Ectodermal cell (in vitro differentiated cells): ENCODE measurements around the gene PTPRG.

Source experiments
- H3K27ac ChIP-seq: 2 replicates; pipeline ENCODE4 v1.7.0; 2013; ENCODE audit warnings: mild to moderate bottlenecking, low read depth, low read length; ENCODE audit not compliant: insufficient read depth, poor library complexity, severe bottlenecking
- H3K27me3 ChIP-seq: 2 replicates; pipeline ENCODE4 v1.7.0; 2013; ENCODE audit warnings: mild to moderate bottlenecking, low read length; ENCODE audit not compliant: insufficient read depth, control insufficient read depth, poor library complexity, severe bottlenecking
- H3K36me3 ChIP-seq: one replicate; pipeline ENCODE4 v1.7.0; 2013; ENCODE audit warnings: low read length; ENCODE audit not compliant: control insufficient read depth, insufficient read depth
- H3K4me1 ChIP-seq: one replicate; pipeline ENCODE4 v1.7.0; 2013; ENCODE audit warnings: low read length; ENCODE audit not compliant: control insufficient read depth, insufficient read depth
- H3K4me3 ChIP-seq: 2 replicates; pipeline ENCODE4 v1.7.0; 2013; ENCODE audit warnings: low read depth, low read length, control low read depth; ENCODE audit not compliant: insufficient read depth
- H3K9me3 ChIP-seq: 2 replicates; pipeline ENCODE4 v1.7.0; 2013; ENCODE audit warnings: mild to moderate bottlenecking, low read length, moderate library complexity; ENCODE audit not compliant: control insufficient read depth
- WGBS, 2 experiments: methylation state at CpG; one replicate each; pipeline ENCODE4 v1.1.7; 2013; ENCODE audit warnings: missing lambda C conversion rate in 2 of 2; 5-methylcytosine and 5-hydroxymethylcytosine counted together

Gene PTPRG

GRCh38 chr3:62090519-62090918 is 529.1 kb downstream of the PTPRG start:
- no peak overlapping the region for H3K27ac ChIP-seq
- 95 to 96% methylated on average over 4 to 5 of the region's 5 CpGs for WGBS, 2 experiments

GRCh38 chr3:62093025-62093424 is 531.7 kb downstream of the PTPRG start:
- no peaks in the 10 kb centered on the region for H3K36me3 ChIP-seq
- no peaks in the 10 kb centered on the region for H3K4me1 ChIP-seq
- no peak overlapping the region for H3K4me3 ChIP-seq
- 95 to 96% methylated on average over 8 of the region's 8 CpGs for WGBS, 2 experiments
- H3K9me3 ChIP-seq = no peaks in the 10 kb centered on the region
- no peak overlapping the region for H3K27ac ChIP-seq
- no peaks in the 10 kb centered on the region for H3K27me3 ChIP-seq

More at GRCh38 chr3:62090519-62090918, 529.1 kb downstream of the PTPRG start:
- Histone ChIP-seq H3K4me1 (no peaks in the 10 kb centered on the region), H3K27me3 (no peaks in the 10 kb centered on the region), H3K4me3 (no peak overlapping the region), H3K36me3 (no peaks in the 10 kb centered on the region), H3K9me3 (no peaks in the 10 kb centered on the region)

GRCh38 chr3:62094461-62094860 is 533.1 kb downstream of the PTPRG start:
- H3K9me3 ChIP-seq = no peaks in the 10 kb centered on the region
- H3K27ac ChIP-seq = no peak overlapping the region
- H3K36me3 ChIP-seq = no peaks in the 10 kb centered on the region
- H3K4me1 ChIP-seq = no peaks in the 10 kb centered on the region
- H3K27me3 ChIP-seq = no peaks in the 10 kb centered on the region
- no peak overlapping the region for H3K4me3 ChIP-seq
- 95 to 96% methylated on average over 5 of the region's 5 CpGs for WGBS, 2 experiments

- Histone ChIP-seq H3K9me3 (no peaks in the 10 kb centered on the region), H3K27ac (no peak overlapping the region), H3K27me3 (no peaks in the 10 kb centered on the region), H3K36me3 (no peaks in the 10 kb centered on the region), H3K4me1 (no peaks in the 10 kb centered on the region), H3K4me3 (no peak overlapping the region)
- 90 to 97% methylated on average over 7 of the region's 7 CpGs for WGBS, 2 experiments
Observed at GRCh38 chr3:62095080-62095479, 533.7 kb downstream of the PTPRG start.

GRCh38 chr3:62095756-62096155 is 534.4 kb downstream of the PTPRG start:
- no peaks in the 10 kb centered on the region for H3K4me1 ChIP-seq
- no peaks in the 10 kb centered on the region for H3K9me3 ChIP-seq
- H3K36me3 ChIP-seq = no peaks in the 10 kb centered on the region
- WGBS, 2 experiments = 92 to 97% methylated on average over 2 of the region's 2 CpGs
- H3K4me3 ChIP-seq = no peak overlapping the region
- H3K27me3 ChIP-seq = no peaks in the 10 kb centered on the region
- no peak overlapping the region for H3K27ac ChIP-seq

GRCh38 chr3:62096521-62096920 is 535.1 kb downstream of the PTPRG start:
- WGBS, 2 experiments = 100% methylated on average over 1 of the region's 1 CpG; no CpG with 5 or more reads in 1 of the 2 experiments
- H3K4me1 ChIP-seq = no peaks in the 10 kb centered on the region
- no peaks in the 10 kb centered on the region for H3K27me3 ChIP-seq
- no peaks in the 10 kb centered on the region for H3K9me3 ChIP-seq
- H3K36me3 ChIP-seq = no peaks in the 10 kb centered on the region
- H3K27ac ChIP-seq = no peak overlapping the region
- no peak overlapping the region for H3K4me3 ChIP-seq

- Histone ChIP-seq H3K36me3 (no peaks in the 10 kb centered on the region), H3K27ac (no peak overlapping the region), H3K4me1 (no peaks in the 10 kb centered on the region), H3K4me3 (no peak overlapping the region), H3K9me3 (no peaks in the 10 kb centered on the region), H3K27me3 (no peaks in the 10 kb centered on the region)
- WGBS, 2 experiments = 96 to 99% methylated on average over 9 of the region's 9 CpGs
Observed at GRCh38 chr3:62097121-62097520, 535.8 kb downstream of the PTPRG start.

- Histone ChIP-seq H3K9me3 (no peaks in the 10 kb centered on the region), H3K36me3 (no peaks in the 10 kb centered on the region), H3K4me1 (no peaks in the 10 kb centered on the region), H3K4me3 (no peak overlapping the region), H3K27me3 (no peaks in the 10 kb centered on the region), H3K27ac (no peak overlapping the region)
- 72 to 94% methylated on average over 2 to 4 of the region's 4 CpGs for WGBS, 2 experiments
Observed at GRCh38 chr3:62098646-62099365, 537.4 kb downstream of the PTPRG start.

- Histone ChIP-seq H3K9me3 (no peaks in the 10 kb centered on the region), H3K4me1 (no peaks in the 10 kb centered on the region), H3K27ac (no peak overlapping the region), H3K4me3 (no peak overlapping the region), H3K27me3 (no peaks in the 10 kb centered on the region), H3K36me3 (no peaks in the 10 kb centered on the region)
- WGBS, 2 experiments = 94 to 95% methylated on average over 5 of the region's 7 CpGs
Observed at GRCh38 chr3:62100282-62100989, 539.1 kb downstream of the PTPRG start.

- no peak overlapping the region for H3K4me3 ChIP-seq
- no peak overlapping the region for H3K27ac ChIP-seq
- no peaks in the 10 kb centered on the region for H3K9me3 ChIP-seq
- 98 to 100% methylated on average over 1 of the region's 1 CpG for WGBS, 2 experiments
- no peaks in the 10 kb centered on the region for H3K4me1 ChIP-seq
- H3K27me3 ChIP-seq = no peaks in the 10 kb centered on the region
- no peaks in the 10 kb centered on the region for H3K36me3 ChIP-seq
Observed at GRCh38 chr3:62101488-62101887, 540.1 kb downstream of the PTPRG start.
